MM.1S (cell line): Measurements from ENCODE around the gene TMEFF1.

ENCODE experiments used
- DNase-seq: peaks from one replicate; pipeline ENCODE4 v3.0.0-alpha.2; 2015
- H2AFZ ChIP-seq: fragments of 300-600 bp; sonication (generic); 2 replicates; pipeline ENCODE4 v1.6.0; 2016; ENCODE audit warnings: antibody characterized with exemption, low read length
- H3F3A ChIP-seq: fragments of 300-600 bp; sonication (generic); 2 replicates; pipeline ENCODE4 v1.6.1; 2016; ENCODE audit warnings: mild to moderate bottlenecking, antibody characterized with exemption, low read length, moderate library complexity, mixed read lengths; ENCODE audit not compliant: insufficient read depth
- H3K27ac ChIP-seq: fragments of 300-600 bp; sonication (generic); 2 replicates; pipeline ENCODE4 v1.5.1; 2016; ENCODE audit warnings: mild to moderate bottlenecking, low read length
- H3K27me3 ChIP-seq: fragments of 300-600 bp; sonication (generic); replicated peaks from 2 replicates; pipeline ENCODE4 v1.6.0; 2016; ENCODE audit warnings: low read length; ENCODE audit not compliant: insufficient read depth
- H3K36me3 ChIP-seq: fragments of 300-600 bp; sonication (generic); replicated peaks from 2 replicates; pipeline ENCODE4 v1.6.1; 2016; ENCODE audit warnings: mild to moderate bottlenecking, low read length, mixed read lengths; ENCODE audit not compliant: insufficient read depth
- H3K4me1 ChIP-seq: fragments of 300-600 bp; sonication (generic); 2 replicates; pipeline ENCODE4 v1.6.1; 2016; ENCODE audit warnings: low read length, mixed read lengths
- H3K4me2 ChIP-seq: fragments of 300-600 bp; sonication (generic); 2 replicates; pipeline ENCODE4 v1.6.0; 2016; ENCODE audit warnings: low read depth, low read length
- H3K4me3 ChIP-seq: fragments of 300-600 bp; sonication (generic); 2 replicates; pipeline ENCODE4 v1.5.1; 2016; ENCODE audit warnings: low read length, mixed read lengths
- H3K79me2 ChIP-seq: fragments of 300-600 bp; sonication (generic); 2 replicates; pipeline ENCODE4 v1.6.1; 2016; ENCODE audit warnings: mixed run types, low read length, mixed read lengths
- H3K9ac ChIP-seq: fragments of 300-600 bp; sonication (generic); 2 replicates; pipeline ENCODE4 v1.6.1; 2016; ENCODE audit warnings: low read length, mixed read lengths
- H3K9me2 ChIP-seq: fragments of 300-600 bp; sonication (generic); replicated peaks from 2 replicates; pipeline ENCODE4 v1.6.1; 2016; ENCODE audit warnings: mild to moderate bottlenecking, low read length, mixed read lengths; ENCODE audit not compliant: insufficient read depth
- H3K9me3 ChIP-seq: fragments of 300-600 bp; sonication (generic); replicated peaks from 2 replicates; pipeline ENCODE4 v1.6.1; 2016; ENCODE audit warnings: mild to moderate bottlenecking, low read length, mixed read lengths; ENCODE audit not compliant: insufficient read depth
- H4K20me1 ChIP-seq: fragments of 300-600 bp; sonication (generic); 2 replicates; pipeline ENCODE4 v1.6.1; 2016; ENCODE audit warnings: mild to moderate bottlenecking, low read length, moderate library complexity, mixed read lengths; ENCODE audit not compliant: insufficient read depth
- EZH2 ChIP-seq: fragments of 300-600 bp; sonication (generic); optimal IDR thresholded peaks from 2 replicates; pipeline ENCODE3; 2017; ENCODE audit warnings: low read depth, mild to moderate bottlenecking, antibody characterized with exemption, low read length, mixed read lengths
- EZH2phosphoT487 ChIP-seq: fragments of 300-600 bp; sonication (generic); IDR thresholded peaks from 2 replicates; pipeline ENCODE4 v1.6.1; 2018; ENCODE audit warnings: antibody characterized with exemption, low read length
- TF ChIP-seq, protein P1 (sequence below): fragments of 300-600 bp; sonication (generic); IDR thresholded peaks from 2 replicates; pipeline ENCODE4 v1.5.1; 2016; ENCODE audit warnings: antibody characterized with exemption, low read length, mixed read lengths

TMEFF1 gene

DNA sequence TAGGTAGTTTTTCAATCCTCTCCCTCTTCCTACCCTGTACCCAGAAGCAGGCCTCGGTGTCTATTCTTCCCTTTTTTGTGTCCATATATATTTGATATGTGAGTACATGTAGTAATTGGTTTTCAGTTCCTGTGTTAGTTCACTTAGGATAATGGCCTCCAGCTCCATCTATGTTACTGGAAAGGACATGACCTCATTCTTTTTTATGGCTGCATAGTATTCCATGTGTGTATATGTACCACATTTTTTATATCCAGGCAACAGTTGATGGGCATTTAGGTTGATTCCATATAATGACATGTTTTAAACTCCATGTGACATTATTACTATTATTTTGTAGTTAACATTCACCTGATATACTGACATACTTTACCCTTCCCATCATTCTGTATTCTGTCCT is 154.0 kb downstream of the TMEFF1 start:
- no peaks in the 10 kb centered on the region for H3K27me3 ChIP-seq
- no peaks in the 10 kb centered on the region for H3F3A ChIP-seq
- no peaks in the 10 kb centered on the region for H3K4me1 ChIP-seq
- no peaks in the 10 kb centered on the region for H3K79me2 ChIP-seq
- no peak overlapping the region for H2AFZ ChIP-seq
- no peaks in the 10 kb centered on the region for H3K9me3 ChIP-seq
- no peak overlapping the region for H3K4me3 ChIP-seq
- no peaks in the 10 kb centered on the region for H3K9me2 ChIP-seq
- DNase-seq, result no peak
- no peaks in the 10 kb centered on the region for H4K20me1 ChIP-seq
- no peak overlapping the region for H3K27ac ChIP-seq
- H3K4me2 ChIP-seq, result no peak overlapping the region
- no peak overlapping the region for H3K9ac ChIP-seq
- TF ChIP-seq EZH2phosphoT487 (no peak), EZH2 (no peak)
- TF ChIP-seq, protein P1, sequence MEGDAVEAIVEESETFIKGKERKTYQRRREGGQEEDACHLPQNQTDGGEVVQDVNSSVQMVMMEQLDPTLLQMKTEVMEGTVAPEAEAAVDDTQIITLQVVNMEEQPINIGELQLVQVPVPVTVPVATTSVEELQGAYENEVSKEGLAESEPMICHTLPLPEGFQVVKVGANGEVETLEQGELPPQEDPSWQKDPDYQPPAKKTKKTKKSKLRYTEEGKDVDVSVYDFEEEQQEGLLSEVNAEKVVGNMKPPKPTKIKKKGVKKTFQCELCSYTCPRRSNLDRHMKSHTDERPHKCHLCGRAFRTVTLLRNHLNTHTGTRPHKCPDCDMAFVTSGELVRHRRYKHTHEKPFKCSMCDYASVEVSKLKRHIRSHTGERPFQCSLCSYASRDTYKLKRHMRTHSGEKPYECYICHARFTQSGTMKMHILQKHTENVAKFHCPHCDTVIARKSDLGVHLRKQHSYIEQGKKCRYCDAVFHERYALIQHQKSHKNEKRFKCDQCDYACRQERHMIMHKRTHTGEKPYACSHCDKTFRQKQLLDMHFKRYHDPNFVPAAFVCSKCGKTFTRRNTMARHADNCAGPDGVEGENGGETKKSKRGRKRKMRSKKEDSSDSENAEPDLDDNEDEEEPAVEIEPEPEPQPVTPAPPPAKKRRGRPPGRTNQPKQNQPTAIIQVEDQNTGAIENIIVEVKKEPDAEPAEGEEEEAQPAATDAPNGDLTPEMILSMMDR, result no peak
- no peaks in the 10 kb centered on the region for H3K36me3 ChIP-seq
